T-helper 1 cell (primary cell): ENCODE data around the gene EFCAB3.
"Not testable (repeated sequence)": the region's sequence is repeated elsewhere in the genome, so short reads cannot be mapped to it uniquely, and the experiment has no call there.

Experiments used
- DNase-seq, 5 donors: peaks; one replicate each; pipeline ENCODE4 v3.0.0-alpha.2; 2012 to 2020
- total RNA-seq, 4 donors: gene quantifications; one replicate each; lab custom pipeline; 2026; lab: John Stamatoyannopoulos, UW

EFCAB3 gene
- total RNA-seq: 0 to 0.15 (median 0) reads per million in 4 donors

DNA sequence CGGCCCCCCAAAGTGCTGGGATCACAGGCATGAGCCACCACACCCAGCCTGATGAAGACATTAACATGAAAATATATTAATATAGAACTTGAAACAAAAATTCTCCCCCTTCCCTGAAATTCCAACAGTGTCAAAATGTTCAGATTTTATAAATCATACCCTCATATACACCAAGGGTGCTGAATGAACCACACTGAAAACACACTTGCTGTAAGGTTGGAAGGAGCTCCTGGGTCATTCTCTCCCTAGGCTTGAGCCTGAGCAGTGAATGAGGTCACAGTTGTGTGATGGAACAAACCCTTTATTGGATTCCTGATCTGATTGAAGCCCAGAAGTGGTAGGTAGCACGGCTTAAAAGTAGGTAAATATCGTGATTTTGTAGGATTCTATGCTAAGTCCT lies at the start of gene EFCAB3:
Gene EFCAB3, plus strand, starts transcription at position 301 of the 400 bp plus-strand sequence. CDS start 2,427 bp downstream, outside the sequence.
- no peak for DNase-seq

- no peak for DNase-seq
Measured at GRCh38 chr17:62336527-62336926, 43.8 kb upstream of the EFCAB3 start.

DNA sequence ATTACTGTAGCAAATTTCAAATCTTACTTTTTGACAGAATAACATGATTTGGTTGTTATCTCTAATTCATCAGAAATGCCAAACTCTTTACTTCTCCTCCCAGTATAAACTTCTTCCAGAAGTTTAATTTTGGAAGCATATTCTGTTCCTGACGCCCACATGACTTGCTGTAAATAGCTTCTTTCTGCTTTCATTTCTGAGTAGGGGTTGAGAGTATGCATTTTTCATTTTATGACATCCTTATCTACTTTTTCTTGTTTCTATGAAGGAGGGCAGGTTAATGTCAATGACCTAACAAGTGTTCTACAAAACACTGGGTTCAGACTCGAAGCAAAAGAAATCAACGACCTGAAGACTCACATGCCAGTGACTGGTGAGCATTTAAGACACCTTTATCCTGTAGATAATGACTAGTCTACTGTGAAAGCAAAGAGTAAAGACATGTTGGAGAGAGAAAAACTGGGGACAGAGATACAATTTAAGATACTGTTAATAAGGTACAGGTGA lies 36.5 kb upstream of the EFCAB3 start:
- DNase-seq: no peak

DNA sequence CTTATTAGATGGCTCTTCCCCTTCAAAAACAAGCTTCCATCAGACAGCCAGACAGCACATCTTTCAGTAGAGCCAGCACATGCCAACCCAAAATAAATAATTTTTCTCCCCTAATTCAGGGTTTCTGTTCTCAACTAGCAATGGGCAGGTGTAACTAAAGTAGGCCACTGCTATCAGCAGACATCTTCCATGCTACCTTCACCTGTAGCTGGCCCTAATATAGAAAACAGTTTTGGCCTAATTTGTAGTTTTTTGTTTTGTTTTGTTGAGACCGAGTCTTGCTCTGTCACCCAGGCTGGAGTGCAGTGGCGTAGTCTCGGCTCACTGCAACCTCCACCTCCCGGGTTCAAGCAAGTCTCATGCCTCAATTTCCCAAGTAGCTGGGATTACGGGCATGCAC lies 29.2 kb upstream of the EFCAB3 start:
- no peak for DNase-seq

DNA sequence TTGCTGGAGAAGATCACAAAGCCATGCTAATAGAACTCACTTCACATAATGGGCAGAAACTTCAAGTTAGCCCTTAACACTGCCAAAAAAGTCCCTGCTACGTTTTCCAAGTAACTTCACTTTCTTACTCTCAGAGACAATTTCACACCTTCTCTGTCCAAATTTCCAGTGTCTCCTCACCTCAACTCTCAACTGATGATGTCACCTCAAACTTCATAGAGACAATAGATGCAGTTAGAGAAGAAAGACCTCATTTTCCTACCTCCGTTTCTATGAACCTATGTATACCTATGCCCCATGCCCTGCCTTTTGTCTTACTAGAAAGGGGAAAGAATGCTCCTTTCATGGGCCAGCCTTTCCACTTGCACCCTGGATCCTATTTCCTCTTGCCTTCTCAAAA lies 14.2 kb upstream of the EFCAB3 start:
- DNase-seq: no peak

GRCh38 chr17:62381561-62381960 lies 1.2 kb downstream of the EFCAB3 start:
- DNase-seq: no peak

- DNase-seq: no peak
Measured at GRCh38 chr17:62388856-62389255, 8.5 kb downstream of the EFCAB3 start.

DNA sequence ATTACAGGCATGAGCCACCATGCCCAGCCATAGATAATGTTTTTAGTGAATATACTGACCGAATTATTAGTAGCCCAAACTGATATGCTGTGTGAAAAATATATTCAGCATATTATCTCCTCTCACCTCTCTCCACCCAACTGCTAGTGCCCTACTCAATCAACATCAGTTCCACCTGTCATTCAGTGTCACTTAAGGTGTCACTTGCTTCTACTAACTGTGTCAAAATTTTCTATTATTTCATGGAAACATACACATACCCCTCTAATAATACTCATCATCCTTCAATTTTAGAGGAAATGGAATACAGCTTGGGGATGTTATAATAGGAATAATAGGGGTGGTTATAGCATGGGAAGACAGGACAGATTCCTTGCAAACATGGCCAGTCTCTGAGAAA lies 12.6 kb downstream of the EFCAB3 start:
- no peak for DNase-seq

DNA sequence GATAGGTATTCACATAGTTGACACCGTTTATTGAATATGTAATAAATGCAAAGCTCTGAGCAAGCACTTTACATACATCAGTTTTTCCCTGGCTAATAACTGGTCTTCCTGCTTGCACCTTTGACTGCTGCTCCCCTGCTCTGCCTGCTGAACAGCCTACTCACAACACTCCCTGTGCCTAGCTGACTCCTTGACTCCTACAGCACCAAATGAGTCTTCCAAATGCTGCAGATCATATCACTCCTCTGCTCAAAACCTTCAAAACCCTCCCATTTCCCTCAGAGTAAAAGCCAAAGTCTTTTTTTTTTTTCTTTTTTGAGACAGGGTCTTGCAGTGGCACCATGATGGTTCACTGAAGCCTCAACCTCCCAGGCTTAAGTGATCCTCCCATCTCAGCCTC lies 18.5 kb downstream of the EFCAB3 start:
- DNase-seq: no peak

DNA sequence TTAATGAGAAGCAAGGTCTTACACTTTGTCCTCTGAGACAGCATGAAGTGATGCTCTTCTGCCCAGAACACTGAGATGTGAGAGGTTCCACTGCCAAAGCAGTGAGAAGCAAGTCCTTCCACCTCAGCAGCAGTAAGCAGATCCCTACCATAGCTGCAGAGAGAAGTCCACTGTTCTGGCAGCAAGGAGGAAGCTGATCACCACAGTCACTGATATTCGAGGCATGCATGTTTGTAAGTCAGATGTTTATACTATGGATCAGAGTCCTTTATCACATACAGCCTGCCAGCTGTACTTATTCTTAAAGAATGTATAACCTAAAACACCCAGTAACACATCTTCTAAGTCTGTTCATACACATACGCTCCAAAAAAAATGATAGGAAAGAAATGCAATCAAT lies 25.1 kb downstream of the EFCAB3 start:
- no peak for DNase-seq

DNA sequence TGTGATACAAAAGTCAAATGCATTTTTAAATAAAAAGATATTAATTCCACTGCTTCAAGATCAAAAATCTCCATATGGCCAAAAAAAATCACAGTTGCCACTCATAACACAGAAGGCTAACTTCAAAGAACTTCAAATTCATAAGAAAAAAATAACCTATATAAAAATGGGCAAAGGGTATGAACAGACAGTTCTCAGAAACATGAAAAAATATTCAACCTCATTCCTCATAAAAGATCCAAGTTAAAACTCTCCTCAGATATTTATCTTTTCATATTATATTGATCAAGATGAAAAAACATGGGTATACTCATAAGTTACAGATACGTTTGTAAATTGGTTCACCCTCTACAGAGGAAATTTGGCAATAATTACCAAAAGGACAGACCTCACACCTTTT lies 32.7 kb downstream of the EFCAB3 start:
- not testable (repeated sequence) for DNase-seq

DNA sequence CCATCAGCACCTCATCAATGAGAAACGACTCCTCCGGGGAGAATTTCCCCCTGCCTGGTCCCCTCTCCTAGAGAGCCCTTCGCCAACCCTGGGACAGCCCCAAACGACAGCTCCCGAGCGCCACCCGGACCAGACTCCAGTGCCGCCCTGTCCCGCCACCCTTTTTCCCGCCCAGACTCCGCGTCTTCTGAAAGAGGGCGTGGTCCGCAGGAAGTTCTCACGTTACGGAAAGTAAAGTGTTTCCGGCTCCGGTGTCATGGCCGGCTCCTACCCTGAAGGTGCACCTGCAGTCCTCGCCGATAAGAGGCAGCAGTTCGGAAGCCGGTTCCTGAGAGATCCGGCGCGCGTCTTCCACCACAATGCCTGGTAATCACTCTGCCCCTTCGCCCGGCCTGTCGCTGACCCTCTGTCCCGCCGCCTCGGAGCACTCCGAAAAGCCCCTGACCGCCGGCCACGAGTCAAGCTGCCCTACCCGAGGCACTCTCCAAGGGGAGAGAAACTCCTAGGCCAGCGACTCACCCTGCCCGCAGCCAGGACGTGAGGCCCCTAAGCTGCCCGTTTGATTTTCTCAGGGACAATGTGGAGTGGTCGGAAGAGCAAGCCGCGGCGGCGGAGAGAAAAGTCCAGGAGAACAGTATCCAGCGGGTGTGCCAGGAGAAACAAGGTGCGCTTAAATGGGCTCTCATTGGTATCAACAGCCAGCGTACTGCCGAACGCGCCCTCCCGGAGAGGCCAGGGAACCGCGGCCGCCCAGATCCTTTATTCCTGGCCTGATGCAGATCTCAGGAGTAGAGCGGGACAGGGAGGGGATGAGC lies 43.5 kb downstream of the EFCAB3 start, which contains the start of gene METTL2A:
Gene METTL2A, plus strand, starts transcription at position 251 of the 815 bp plus-strand sequence. Its CDS starts 6 bp downstream, at position 257.
- peak; percentile 70 to 92 (median 79) for DNase-seq

DNA sequence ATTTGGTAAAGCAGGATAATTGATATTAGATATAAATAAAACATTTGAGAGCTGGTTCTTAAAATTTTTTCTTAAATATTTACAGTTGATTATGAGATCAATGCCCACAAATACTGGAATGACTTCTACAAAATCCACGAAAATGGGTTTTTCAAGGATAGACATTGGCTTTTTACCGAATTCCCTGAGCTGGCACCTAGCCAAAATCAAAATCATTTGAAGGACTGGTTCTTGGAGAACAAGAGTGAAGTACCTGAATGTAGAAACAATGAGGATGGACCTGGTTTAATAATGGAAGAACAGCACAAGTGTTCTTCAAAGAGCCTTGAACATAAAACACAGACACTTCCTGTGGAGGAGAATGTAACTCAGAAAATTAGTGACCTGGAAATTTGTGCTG lies 45.9 kb downstream of the EFCAB3 start:
- DNase-seq: not testable (repeated sequence)

DNA sequence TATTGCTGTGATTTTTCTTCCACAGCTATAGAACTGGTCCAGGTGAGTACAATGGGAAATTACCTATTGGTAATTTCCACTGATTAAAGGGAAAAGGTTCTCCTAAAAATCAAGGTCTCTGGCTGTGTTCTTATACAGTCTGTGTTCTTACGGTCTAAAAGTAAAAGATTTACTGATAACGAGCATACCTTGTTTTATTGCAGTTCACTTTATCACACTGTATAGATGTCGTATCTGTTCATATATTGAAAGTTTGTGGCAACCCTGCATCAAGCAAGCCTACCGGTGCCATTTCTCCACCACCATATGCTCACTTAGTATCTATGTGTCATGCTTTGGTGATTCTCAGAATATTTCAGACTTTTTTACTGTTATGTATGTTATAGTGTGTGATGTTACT lies 54.9 kb downstream of the EFCAB3 start:
- DNase-seq: not testable (repeated sequence)

GRCh38 chr17:62441181-62441580 lies 60.8 kb downstream of the EFCAB3 start:
- DNase-seq: not testable (repeated sequence)

GRCh38 chr17:62444063-62444462 lies 63.7 kb downstream of the EFCAB3 start:
- DNase-seq: no peak

GRCh38 chr17:62445791-62446190 lies 65.4 kb downstream of the EFCAB3 start:
- not testable (repeated sequence) for DNase-seq

DNA sequence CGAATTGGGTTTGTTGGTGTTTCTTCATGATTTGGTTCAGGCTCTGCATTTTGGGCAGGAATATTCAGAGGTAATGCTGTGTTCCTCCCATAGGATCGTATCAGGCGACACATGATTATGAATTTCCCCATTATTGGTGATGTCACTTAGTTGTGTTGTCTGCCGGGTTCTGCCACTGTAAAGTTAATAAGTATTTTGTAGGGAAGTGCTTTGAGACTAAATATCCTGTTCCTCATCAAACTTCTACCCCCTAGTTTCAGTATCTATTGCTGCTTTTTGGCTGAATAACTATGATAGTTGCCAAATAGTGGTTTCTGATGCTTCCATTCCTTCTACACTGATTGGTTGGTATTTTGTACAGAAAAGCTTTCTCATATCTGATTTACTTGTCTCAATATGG lies 71.8 kb downstream of the EFCAB3 start:
- DNase-seq: not testable (repeated sequence)

DNA sequence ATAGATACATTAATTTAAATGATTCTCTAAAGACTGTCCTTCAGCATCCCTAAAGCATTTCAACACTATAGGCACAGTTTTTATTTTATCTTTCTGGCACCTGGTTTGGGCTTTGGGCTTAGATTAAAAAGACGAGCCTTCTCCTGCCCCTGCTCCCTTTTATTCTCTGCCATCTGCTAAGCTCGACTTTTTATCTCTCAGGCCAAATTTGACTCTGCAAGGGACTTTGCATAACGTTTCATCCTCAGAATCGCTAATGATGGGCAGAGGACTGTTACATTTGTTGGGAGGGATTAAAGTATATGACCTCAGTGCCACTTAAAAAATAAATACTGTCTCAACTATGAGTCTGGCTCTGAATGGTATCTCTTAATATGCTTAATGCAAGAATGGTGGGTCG lies 72.7 kb downstream of the EFCAB3 start:
- not testable (repeated sequence) for DNase-seq

GRCh38 chr17:62453656-62454055 lies 73.3 kb downstream of the EFCAB3 start:
- DNase-seq: peak in 1 of 5 donors; percentile 8

DNA sequence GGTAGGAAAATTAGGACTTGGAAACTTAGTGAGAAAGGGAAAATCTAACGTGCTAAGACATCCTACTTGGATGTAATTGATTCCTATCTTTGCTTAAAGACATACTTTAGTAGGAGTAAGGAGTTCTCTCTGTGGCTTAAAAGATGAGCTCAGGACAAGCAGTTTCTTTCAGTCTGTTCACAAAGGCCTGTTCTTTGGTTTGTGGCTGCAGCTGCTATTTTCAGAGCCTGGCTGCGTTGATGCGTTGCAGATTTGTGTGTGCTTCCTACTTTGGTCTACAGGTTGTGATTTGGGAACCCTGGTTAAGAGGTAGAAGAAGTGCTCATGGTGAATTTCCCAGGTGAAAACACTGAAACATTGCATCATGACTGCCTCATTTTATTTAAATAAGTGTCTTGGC lies 73.8 kb downstream of the EFCAB3 start:
- DNase-seq: not testable (repeated sequence)

- DNase-seq: no peak
Measured at GRCh38 chr17:62456016-62456415, 75.7 kb downstream of the EFCAB3 start.

- DNase-seq: not testable (repeated sequence)
Measured at GRCh38 chr17:62458483-62458882, 78.1 kb downstream of the EFCAB3 start.

DNA sequence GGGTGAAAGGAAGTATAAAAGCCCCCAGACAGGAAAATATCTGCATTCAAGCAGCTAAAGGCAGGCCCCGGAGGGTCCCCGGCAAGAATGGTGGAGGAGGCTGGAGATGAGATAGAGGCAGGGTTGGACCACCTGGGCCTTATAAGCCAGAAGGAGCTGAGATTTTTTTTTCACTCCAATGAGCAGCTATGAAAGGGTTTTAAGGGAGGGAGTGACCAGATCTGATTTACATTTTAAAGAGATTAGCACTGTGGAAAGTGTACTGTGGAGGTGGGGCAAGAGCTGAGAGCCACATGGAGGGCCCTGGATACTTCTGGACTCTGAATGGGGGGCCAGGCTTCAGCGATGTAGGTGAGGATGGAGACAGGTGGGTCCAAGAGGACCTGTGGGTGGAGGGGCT lies 84.1 kb downstream of the EFCAB3 start:
- not testable (repeated sequence) for DNase-seq
